H1 (cell line): ENCODE measurements around the gene LCN15. TPM values are rescaled to one million over a fixed set of nuclear protein-coding genes. Genes with fewer than 3 reads are reported as not detected.

ENCODE experiments used
- PHF8 ChIP-seq: fragments of 200-600 bp; sonication (generic); conservative IDR thresholded peaks from 2 replicates; pipeline ENCODE4 v1.7.1; 2012; ENCODE audit warnings: low read depth, mild to moderate bottlenecking, inconsistent platforms, low read length, moderate library complexity
- RXRA ChIP-seq: IDR thresholded peaks from 2 replicates; pipeline ENCODE4 v1.6.1; 2011; ENCODE audit warnings: low read depth, mild to moderate bottlenecking, low read length, moderate library complexity; ENCODE audit not compliant: insufficient read depth
- TEAD4 ChIP-seq: IDR thresholded peaks from 2 replicates; pipeline ENCODE4 v1.6.1; 2012; ENCODE audit warnings: low read depth, low read length, inconsistent platforms, mixed read lengths
- polyA plus RNA-seq, 7 experiments: library from polyadenylated mRNA; depleted of rRNA in 3 of 7; stranded (reverse) in 5 of 7; unstranded in 2 of 7; fragments of >200 nt in 5 of 7; fragments of 200-250 nt in 2 of 7; gene quantifications; 1 replicate in 5 of 7; 2 replicates in 1 of 7; 4 replicates in 1 of 7; pipeline versions ENCODE4 v1.2.1 to v1.2.3, GENCODE V29; 2011 to 2013; ENCODE audit warnings: missing spikeins in 2 of 7, mixed read lengths in 2 of 7
- total RNA-seq: library from RNA; stranded (reverse); fragmentation: NEBNext Ultra II Directional; extraction: Animal tissue kit (Norgen Biotek cat#: 25700); gene quantifications from 2 replicates; pipeline ENCODE4 v1.2.1, GENCODE V29; 2021
- TF ChIP-seq, protein P1 (sequence below): fragments of 300-600 bp; sonication (generic); IDR thresholded peaks from 2 replicates; pipeline ENCODE4 v1.7.1; 2012; ENCODE audit warnings: low read length, moderate library complexity, mild to moderate bottlenecking, inconsistent platforms; ENCODE audit not compliant: insufficient replicate concordance

The LCN15 gene
- total and polyA plus RNA-seq, 2 of the 8 experiments (the other 6 are each of a cell fraction or from before 2014, with no cell fraction given), result 0.08 to 0.47 TPM

DNA sequence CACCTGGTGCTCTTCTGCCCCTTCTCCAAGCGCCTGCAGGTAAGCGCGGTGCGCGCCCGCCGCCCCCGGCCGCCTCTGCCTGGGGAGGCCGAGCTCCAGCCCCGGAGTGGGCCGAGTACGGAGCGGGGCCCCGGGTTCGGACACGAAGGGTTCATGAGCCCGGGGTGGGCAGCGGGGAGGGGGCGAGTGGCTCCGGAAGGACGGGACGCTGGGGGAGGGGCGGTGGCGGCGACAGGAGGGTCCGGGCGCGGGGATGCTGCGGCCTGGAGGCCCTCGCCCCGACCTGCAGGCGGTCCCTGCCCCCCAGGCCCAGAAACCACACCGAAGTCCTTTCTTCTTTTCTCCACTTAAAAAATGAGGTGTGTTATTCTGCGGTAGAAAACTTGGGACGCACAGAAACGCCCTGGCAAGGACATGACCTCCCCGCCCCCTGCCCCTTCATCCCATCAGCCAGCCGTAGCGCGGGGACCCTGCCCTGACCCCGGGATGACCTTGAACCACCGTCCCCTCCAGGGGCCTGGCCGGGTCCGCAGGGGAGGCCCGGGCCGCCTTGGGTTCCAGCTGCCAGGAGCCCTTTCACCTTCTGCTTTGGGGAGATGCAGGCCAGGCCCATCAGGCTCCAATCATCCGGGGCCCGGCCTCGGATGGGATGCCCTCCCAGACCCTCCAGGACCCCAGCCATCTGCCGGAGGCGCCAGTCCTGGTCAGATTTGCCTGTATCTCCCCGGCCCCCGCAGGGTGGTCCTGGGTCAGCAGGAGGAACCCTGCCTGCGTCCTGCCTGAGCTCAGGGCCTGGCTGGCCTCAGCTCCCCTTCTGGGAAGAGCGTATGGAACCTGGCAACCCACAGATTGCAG is 51.4 kb downstream of the LCN15 start (continued):
- TF ChIP-seq, protein P1, sequence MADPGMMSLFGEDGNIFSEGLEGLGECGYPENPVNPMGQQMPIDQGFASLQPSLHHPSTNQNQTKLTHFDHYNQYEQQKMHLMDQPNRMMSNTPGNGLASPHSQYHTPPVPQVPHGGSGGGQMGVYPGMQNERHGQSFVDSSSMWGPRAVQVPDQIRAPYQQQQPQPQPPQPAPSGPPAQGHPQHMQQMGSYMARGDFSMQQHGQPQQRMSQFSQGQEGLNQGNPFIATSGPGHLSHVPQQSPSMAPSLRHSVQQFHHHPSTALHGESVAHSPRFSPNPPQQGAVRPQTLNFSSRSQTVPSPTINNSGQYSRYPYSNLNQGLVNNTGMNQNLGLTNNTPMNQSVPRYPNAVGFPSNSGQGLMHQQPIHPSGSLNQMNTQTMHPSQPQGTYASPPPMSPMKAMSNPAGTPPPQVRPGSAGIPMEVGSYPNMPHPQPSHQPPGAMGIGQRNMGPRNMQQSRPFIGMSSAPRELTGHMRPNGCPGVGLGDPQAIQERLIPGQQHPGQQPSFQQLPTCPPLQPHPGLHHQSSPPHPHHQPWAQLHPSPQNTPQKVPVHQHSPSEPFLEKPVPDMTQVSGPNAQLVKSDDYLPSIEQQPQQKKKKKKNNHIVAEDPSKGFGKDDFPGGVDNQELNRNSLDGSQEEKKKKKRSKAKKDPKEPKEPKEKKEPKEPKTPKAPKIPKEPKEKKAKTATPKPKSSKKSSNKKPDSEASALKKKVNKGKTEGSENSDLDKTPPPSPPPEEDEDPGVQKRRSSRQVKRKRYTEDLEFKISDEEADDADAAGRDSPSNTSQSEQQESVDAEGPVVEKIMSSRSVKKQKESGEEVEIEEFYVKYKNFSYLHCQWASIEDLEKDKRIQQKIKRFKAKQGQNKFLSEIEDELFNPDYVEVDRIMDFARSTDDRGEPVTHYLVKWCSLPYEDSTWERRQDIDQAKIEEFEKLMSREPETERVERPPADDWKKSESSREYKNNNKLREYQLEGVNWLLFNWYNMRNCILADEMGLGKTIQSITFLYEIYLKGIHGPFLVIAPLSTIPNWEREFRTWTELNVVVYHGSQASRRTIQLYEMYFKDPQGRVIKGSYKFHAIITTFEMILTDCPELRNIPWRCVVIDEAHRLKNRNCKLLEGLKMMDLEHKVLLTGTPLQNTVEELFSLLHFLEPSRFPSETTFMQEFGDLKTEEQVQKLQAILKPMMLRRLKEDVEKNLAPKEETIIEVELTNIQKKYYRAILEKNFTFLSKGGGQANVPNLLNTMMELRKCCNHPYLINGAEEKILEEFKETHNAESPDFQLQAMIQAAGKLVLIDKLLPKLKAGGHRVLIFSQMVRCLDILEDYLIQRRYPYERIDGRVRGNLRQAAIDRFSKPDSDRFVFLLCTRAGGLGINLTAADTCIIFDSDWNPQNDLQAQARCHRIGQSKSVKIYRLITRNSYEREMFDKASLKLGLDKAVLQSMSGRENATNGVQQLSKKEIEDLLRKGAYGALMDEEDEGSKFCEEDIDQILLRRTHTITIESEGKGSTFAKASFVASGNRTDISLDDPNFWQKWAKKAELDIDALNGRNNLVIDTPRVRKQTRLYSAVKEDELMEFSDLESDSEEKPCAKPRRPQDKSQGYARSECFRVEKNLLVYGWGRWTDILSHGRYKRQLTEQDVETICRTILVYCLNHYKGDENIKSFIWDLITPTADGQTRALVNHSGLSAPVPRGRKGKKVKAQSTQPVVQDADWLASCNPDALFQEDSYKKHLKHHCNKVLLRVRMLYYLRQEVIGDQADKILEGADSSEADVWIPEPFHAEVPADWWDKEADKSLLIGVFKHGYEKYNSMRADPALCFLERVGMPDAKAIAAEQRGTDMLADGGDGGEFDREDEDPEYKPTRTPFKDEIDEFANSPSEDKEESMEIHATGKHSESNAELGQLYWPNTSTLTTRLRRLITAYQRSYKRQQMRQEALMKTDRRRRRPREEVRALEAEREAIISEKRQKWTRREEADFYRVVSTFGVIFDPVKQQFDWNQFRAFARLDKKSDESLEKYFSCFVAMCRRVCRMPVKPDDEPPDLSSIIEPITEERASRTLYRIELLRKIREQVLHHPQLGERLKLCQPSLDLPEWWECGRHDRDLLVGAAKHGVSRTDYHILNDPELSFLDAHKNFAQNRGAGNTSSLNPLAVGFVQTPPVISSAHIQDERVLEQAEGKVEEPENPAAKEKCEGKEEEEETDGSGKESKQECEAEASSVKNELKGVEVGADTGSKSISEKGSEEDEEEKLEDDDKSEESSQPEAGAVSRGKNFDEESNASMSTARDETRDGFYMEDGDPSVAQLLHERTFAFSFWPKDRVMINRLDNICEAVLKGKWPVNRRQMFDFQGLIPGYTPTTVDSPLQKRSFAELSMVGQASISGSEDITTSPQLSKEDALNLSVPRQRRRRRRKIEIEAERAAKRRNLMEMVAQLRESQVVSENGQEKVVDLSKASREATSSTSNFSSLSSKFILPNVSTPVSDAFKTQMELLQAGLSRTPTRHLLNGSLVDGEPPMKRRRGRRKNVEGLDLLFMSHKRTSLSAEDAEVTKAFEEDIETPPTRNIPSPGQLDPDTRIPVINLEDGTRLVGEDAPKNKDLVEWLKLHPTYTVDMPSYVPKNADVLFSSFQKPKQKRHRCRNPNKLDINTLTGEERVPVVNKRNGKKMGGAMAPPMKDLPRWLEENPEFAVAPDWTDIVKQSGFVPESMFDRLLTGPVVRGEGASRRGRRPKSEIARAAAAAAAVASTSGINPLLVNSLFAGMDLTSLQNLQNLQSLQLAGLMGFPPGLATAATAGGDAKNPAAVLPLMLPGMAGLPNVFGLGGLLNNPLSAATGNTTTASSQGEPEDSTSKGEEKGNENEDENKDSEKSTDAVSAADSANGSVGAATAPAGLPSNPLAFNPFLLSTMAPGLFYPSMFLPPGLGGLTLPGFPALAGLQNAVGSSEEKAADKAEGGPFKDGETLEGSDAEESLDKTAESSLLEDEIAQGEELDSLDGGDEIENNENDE, result no peak
- TF ChIP-seq TEAD4 (no peak), PHF8 (peak; percentile 56; the same call in 1 of the 2 replicates), RXRA (no peak)
- TF ChIP-seq, all 59 proteins: peak for 1
